WTC11 (cell line): Measurements from ENCODE around the gene PRKAR1B. TPM values are rescaled to one million over a fixed set of nuclear protein-coding genes. Genes with fewer than 3 reads are reported as not detected.

Experiments used
- ATAC-seq: fragments of 200-7000 bp; cut with Tn5 transposase; 2 replicates; pipeline ENCODE4 v1.10.0; 2021; ENCODE audit warnings: mild to moderate bottlenecking, moderate library complexity
- CTCF ChIA-PET: fragments of 300-600 bp; sonication (Branson Sonifier 250); formaldehyde crosslinking; loops from one replicate; lab custom pipeline; 2021; ENCODE audit warnings: antibody characterized with exemption; lab: Charles Lee
- POLR2A ChIA-PET: fragments of 350-600 bp; sonication (Branson Sonifier 250); formaldehyde crosslinking; loops from one replicate; lab custom pipeline; 2021; ENCODE audit warnings: antibody characterized with exemption; lab: Charles Lee
- DNase-seq: peaks from one replicate; pipeline ENCODE4 v3.0.0; 2021; ENCODE audit warnings: low spot score
- H3K27ac Mint-ChIP-seq: 2 replicates; pipeline ENCODE4 v1.8.0; 2021; ENCODE audit warnings: mixed read lengths
- H3K27me3 Mint-ChIP-seq: 2 replicates; pipeline ENCODE4 v1.8.0; 2021; ENCODE audit warnings: low read depth, mild to moderate bottlenecking, moderate library complexity, mixed read lengths
- H3K36me3 Mint-ChIP-seq: 2 replicates; pipeline ENCODE4 v1.8.0; 2021; ENCODE audit warnings: mixed read lengths
- H3K4me1 Mint-ChIP-seq: 2 replicates; pipeline ENCODE4 v1.8.0; 2022; ENCODE audit warnings: mixed read lengths
- H3K4me3 Mint-ChIP-seq: 2 replicates; pipeline ENCODE4 v1.8.0; 2021; ENCODE audit warnings: mild to moderate bottlenecking, moderate library complexity, mixed read lengths
- H3K9me3 Mint-ChIP-seq: 2 replicates; pipeline ENCODE4 v1.8.0; 2021; ENCODE audit warnings: mixed read lengths
- ATF1 ChIP-seq: sonication (generic); formaldehyde crosslinking; IDR thresholded peaks from 2 replicates; pipeline ENCODE4 v1.8.1; 2023; ENCODE audit warnings: mild to moderate bottlenecking, moderate library complexity, missing genetic modification reagents
- ESRRA ChIP-seq: sonication (generic); formaldehyde crosslinking; IDR thresholded peaks from 2 replicates; pipeline ENCODE4 v1.8.1; 2022; ENCODE audit warnings: mild to moderate bottlenecking, missing genetic modification reagents, borderline replicate concordance
- FOXJ3 ChIP-seq: sonication (generic); formaldehyde crosslinking; IDR thresholded peaks from 2 replicates; pipeline ENCODE4 v1.9.0; 2021; ENCODE audit warnings: missing genetic modification reagents, mild to moderate bottlenecking, borderline replicate concordance
- FOXK1 ChIP-seq: sonication (generic); formaldehyde crosslinking; IDR thresholded peaks from 2 replicates; pipeline ENCODE4 v1.8.0; 2022; ENCODE audit warnings: mild to moderate bottlenecking, moderate library complexity, missing genetic modification reagents
- KAT7 ChIP-seq: sonication (generic); formaldehyde crosslinking; IDR thresholded peaks from 2 replicates; pipeline ENCODE4 v1.8.1; 2023; ENCODE audit warnings: missing genetic modification reagents, mild to moderate bottlenecking, borderline replicate concordance
- NFATC4 ChIP-seq: fragments of 250-450 bp; sonication (Bioruptor Pico); IDR thresholded peaks from 2 replicates; pipeline ENCODE4 v1.9.0; 2021; ENCODE audit warnings: mild to moderate bottlenecking
- RELA ChIP-seq: sonication (generic); formaldehyde crosslinking; IDR thresholded peaks from 2 replicates; pipeline ENCODE4 v1.8.1; 2022; ENCODE audit warnings: missing genetic modification reagents, mild to moderate bottlenecking, borderline replicate concordance
- TEAD1 ChIP-seq: sonication (generic); formaldehyde crosslinking; IDR thresholded peaks from 2 replicates; pipeline ENCODE4 v1.8.0; 2022; ENCODE audit warnings: mild to moderate bottlenecking, missing genetic modification reagents
- ZBTB21 ChIP-seq: sonication (generic); formaldehyde crosslinking; IDR thresholded peaks from 2 replicates; pipeline ENCODE4 v1.8.1; 2023; ENCODE audit warnings: mild to moderate bottlenecking, missing genetic modification reagents, borderline replicate concordance
- ZNF263 ChIP-seq: sonication (generic); formaldehyde crosslinking; IDR thresholded peaks from 2 replicates; pipeline ENCODE4 v1.8.1; 2022; ENCODE audit warnings: low read depth, mild to moderate bottlenecking, moderate library complexity, missing genetic modification reagents
- ZNF416 ChIP-seq: fragments of 250-450 bp; sonication (Bioruptor Pico); IDR thresholded peaks from 2 replicates; pipeline ENCODE4 v1.9.0; 2021; ENCODE audit warnings: mild to moderate bottlenecking, inconsistent platforms
- total RNA-seq: library from RNA; stranded (reverse); gene quantifications from 3 replicates; pipeline ENCODE4 v1.2.3, GENCODE V29; 2021
- TF ChIP-seq, protein P1 (sequence below): sonication (generic); formaldehyde crosslinking; IDR thresholded peaks from 2 replicates; pipeline ENCODE4 v1.8.1; 2023; ENCODE audit warnings: mild to moderate bottlenecking, missing genetic modification reagents, borderline replicate concordance
- TF ChIP-seq, protein P2 (sequence below): sonication (generic); formaldehyde crosslinking; IDR thresholded peaks from 2 replicates; pipeline ENCODE4 v1.8.1; 2022; ENCODE audit warnings: low read depth, mild to moderate bottlenecking, moderate library complexity, missing genetic modification reagents, borderline replicate concordance
- TF ChIP-seq, protein P3 (sequence below): sonication (generic); formaldehyde crosslinking; IDR thresholded peaks from 2 replicates; pipeline ENCODE4 v1.8.1; 2022; ENCODE audit warnings: mild to moderate bottlenecking, missing genetic modification reagents, moderate library complexity, borderline replicate concordance
- TF ChIP-seq, protein P4 (sequence below): fragments of 250-450 bp; sonication (Bioruptor Pico); conservative IDR thresholded peaks from 2 replicates; pipeline ENCODE4 v1.9.0; 2021; ENCODE audit warnings: mild to moderate bottlenecking
- TF ChIP-seq, protein P5 (sequence below): sonication (generic); formaldehyde crosslinking; IDR thresholded peaks from 2 replicates; pipeline ENCODE4 v1.8.1; 2022; ENCODE audit warnings: mild to moderate bottlenecking, moderate library complexity, missing genetic modification reagents
- TF ChIP-seq, protein P6 (sequence below): fragments of 250-450 bp; sonication (Bioruptor Pico); IDR thresholded peaks from 2 replicates; pipeline ENCODE4 v1.9.0; 2021; ENCODE audit warnings: mild to moderate bottlenecking

The PRKAR1B gene
- total RNA-seq, 1 experiment from 2014 or later = 43.6 TPM

DNA sequence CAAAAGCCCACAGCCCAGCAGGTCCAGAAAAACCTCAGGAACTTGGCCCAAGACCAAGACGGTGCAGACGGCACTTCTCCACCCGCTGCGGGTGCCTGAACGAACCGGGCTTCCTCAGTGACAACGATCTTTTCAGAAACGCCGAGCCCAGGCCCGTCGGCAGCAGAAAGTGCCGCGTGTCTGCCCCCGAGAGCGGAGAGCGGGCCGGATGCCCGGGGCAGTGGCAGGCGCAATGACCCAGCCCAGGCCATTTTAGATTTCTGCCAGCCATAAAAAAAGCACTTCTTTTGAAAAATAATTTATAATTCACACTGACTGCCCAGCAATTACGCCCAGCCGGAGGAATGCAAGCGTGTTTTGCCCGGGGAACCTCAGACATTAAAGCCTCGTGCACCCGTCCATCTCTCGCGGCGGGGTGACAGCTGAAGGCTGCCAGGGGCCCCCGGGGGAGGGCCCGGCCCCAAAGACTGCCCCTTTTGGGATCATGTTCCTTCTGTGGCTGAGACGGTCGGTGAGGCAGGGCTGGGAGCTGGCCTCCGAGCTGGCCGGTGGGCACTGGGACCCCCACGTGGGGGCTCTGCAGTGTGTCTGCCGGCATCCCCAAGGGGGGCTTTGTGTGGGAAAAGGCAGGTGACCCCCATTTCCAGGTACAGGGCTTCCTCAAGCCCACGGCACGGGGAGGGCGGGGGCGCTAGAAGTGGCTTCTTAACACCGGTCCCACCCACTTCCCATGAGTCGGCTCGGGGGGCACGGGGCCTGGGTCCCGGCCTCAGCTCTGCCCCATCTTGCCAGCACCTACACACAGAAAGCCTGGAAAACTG lies 136.1 kb downstream of the PRKAR1B start (continued):
- TF ChIP-seq, protein P1, sequence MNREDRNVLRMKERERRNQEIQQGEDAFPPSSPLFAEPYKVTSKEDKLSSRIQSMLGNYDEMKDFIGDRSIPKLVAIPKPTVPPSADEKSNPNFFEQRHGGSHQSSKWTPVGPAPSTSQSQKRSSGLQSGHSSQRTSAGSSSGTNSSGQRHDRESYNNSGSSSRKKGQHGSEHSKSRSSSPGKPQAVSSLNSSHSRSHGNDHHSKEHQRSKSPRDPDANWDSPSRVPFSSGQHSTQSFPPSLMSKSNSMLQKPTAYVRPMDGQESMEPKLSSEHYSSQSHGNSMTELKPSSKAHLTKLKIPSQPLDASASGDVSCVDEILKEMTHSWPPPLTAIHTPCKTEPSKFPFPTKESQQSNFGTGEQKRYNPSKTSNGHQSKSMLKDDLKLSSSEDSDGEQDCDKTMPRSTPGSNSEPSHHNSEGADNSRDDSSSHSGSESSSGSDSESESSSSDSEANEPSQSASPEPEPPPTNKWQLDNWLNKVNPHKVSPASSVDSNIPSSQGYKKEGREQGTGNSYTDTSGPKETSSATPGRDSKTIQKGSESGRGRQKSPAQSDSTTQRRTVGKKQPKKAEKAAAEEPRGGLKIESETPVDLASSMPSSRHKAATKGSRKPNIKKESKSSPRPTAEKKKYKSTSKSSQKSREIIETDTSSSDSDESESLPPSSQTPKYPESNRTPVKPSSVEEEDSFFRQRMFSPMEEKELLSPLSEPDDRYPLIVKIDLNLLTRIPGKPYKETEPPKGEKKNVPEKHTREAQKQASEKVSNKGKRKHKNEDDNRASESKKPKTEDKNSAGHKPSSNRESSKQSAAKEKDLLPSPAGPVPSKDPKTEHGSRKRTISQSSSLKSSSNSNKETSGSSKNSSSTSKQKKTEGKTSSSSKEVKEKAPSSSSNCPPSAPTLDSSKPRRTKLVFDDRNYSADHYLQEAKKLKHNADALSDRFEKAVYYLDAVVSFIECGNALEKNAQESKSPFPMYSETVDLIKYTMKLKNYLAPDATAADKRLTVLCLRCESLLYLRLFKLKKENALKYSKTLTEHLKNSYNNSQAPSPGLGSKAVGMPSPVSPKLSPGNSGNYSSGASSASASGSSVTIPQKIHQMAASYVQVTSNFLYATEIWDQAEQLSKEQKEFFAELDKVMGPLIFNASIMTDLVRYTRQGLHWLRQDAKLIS (CRISPR knock-in tag) = no peak
- TF ChIP-seq NFATC4 (CRISPR knock-in tag) (no peak), TEAD1 (CRISPR knock-in tag) (no peak), RELA (no peak)
- TF ChIP-seq, protein P2, sequence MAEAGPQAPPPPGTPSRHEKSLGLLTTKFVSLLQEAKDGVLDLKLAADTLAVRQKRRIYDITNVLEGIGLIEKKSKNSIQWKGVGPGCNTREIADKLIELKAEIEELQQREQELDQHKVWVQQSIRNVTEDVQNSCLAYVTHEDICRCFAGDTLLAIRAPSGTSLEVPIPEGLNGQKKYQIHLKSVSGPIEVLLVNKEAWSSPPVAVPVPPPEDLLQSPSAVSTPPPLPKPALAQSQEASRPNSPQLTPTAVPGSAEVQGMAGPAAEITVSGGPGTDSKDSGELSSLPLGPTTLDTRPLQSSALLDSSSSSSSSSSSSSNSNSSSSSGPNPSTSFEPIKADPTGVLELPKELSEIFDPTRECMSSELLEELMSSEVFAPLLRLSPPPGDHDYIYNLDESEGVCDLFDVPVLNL (CRISPR knock-in tag) = no peak
- TF ChIP-seq, protein P3, sequence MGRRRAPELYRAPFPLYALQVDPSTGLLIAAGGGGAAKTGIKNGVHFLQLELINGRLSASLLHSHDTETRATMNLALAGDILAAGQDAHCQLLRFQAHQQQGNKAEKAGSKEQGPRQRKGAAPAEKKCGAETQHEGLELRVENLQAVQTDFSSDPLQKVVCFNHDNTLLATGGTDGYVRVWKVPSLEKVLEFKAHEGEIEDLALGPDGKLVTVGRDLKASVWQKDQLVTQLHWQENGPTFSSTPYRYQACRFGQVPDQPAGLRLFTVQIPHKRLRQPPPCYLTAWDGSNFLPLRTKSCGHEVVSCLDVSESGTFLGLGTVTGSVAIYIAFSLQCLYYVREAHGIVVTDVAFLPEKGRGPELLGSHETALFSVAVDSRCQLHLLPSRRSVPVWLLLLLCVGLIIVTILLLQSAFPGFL (CRISPR knock-in tag) = no peak

DNA sequence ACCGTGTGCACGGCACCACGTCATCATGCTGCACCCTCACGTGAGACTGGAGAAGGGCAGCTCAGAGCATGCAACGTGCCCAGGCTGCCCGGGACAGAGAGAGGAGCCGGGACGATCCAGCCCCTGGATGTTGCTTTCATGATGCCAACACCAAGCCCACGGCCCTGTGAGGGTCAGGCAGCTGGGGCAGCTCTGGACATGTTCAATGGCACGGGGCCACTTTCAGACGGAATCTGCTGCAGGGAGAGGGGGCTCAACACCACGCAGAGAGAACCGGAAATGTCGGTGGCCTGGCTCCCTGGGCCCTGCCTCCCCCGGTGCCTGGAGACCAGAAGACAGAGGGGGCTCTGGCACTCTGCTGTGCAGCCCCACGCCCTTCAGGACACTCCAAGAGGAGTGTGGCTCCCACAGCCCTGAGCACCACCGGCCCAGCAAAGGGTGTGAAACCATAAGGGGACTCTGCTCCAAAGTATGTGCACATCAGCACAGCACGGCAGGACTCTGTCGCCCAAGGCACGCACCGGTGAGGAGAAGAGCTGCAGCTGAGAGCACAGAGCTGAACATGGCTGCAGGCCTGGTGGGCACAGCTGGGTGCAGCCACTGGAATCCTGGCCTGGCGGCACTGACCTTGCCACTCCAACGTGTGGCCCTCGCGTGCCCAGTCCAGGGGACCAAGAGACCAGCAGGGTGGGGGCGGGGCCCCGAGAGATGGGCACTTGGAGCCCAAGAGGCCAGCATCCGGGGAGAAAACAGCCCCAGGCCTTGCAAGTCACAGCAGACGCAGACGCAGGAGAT lies 137.1 kb downstream of the PRKAR1B start:
- ATAC-seq = no peak
- no peak for DNase-seq
- peaks cover 20% of the 10 kb centered on the region for H3K9me3 Mint-ChIP-seq
- H3K27ac Mint-ChIP-seq = no peak overlapping the region; the same call in 1 of the 2 replicates
- no peaks in the 10 kb centered on the region for H3K27me3 Mint-ChIP-seq
- no peak for TF ChIP-seq ZNF263 (CRISPR knock-in tag)
- TF ChIP-seq, protein P4, sequence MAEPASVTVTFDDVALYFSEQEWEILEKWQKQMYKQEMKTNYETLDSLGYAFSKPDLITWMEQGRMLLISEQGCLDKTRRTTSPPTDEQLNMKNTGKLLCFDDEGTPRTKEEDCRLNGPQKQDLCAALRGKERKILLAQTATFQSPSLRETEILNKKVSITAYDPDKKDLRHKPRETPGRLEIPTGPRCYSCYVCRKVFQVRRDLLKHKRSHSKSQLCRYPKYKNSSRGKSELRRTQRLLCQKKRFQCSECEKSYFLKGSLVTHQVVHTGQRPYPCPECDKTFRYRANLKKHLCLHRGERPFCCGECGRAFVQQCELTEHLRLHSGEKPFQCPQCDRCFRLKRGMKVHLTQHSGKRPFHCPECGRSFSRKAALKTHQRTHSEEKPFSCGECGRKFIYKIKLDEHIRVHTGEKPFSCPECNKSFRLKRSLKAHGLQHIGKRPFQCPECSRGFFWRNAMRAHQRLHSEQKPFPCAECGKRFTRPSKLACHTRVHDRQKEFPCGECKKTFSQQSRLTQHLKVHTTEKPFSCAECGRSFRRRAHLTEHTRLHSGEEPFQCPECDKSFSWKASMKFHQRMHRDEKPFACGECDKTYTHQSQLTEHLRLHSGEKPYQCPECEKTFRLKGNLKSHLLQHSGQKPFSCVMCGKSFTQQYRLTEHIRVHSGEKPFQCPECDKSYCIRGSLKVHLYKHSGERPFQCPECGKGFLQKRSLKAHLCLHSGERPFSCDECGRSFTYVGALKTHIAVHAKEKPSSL (CRISPR knock-in tag) = no peak
- TF ChIP-seq KAT7 (CRISPR knock-in tag) = no peak
- TF ChIP-seq FOXJ3 (CRISPR knock-in tag) = no peak
- TF ChIP-seq ZBTB21 = no peak
- H3K36me3 Mint-ChIP-seq = peaks cover 44% of the 10 kb centered on the region
- H3K4me3 Mint-ChIP-seq = no peak overlapping the region
- ChIA-PET POLR2A (no interaction called here), CTCF (no interaction called here)
- no peaks in the 10 kb centered on the region for H3K4me1 Mint-ChIP-seq

DNA sequence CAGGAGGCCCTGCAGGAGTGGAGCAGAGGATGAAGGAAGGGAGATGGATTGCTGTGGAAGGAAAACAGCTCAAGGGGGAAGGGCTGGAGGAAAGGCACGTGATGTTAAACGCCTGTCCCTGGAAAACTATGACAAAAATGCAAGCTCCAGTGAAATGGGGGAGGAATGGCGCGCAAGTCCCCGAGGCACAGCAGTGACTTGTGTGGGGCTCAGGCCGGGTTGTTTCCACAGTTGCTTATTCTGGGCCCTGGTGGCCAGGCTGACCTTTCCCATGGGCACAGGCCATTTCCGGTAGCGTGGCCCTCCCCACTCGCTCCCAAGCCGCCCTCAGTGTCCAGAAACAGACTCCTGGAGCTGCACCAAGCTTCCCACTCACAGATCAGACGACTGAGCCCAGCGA lies 139.3 kb downstream of the PRKAR1B start:
- H3K9me3 Mint-ChIP-seq = peaks cover 27% of the 10 kb centered on the region
- CTCF ChIA-PET = no interaction called here
- H3K27ac Mint-ChIP-seq = no peak overlapping the region
- H3K4me1 Mint-ChIP-seq = no peaks in the 10 kb centered on the region
- no peak for ATAC-seq
- no peak for DNase-seq
- H3K27me3 Mint-ChIP-seq = no peaks in the 10 kb centered on the region
- H3K36me3 Mint-ChIP-seq = peaks cover 63% of the 10 kb centered on the region
- no peak overlapping the region; the same call in 1 of the 2 replicates for H3K4me3 Mint-ChIP-seq
- POLR2A ChIA-PET = no interaction called here
- no peak for TF ChIP-seq ZNF416
- TF ChIP-seq ESRRA (CRISPR knock-in tag) = no peak
- TF ChIP-seq, protein P5, sequence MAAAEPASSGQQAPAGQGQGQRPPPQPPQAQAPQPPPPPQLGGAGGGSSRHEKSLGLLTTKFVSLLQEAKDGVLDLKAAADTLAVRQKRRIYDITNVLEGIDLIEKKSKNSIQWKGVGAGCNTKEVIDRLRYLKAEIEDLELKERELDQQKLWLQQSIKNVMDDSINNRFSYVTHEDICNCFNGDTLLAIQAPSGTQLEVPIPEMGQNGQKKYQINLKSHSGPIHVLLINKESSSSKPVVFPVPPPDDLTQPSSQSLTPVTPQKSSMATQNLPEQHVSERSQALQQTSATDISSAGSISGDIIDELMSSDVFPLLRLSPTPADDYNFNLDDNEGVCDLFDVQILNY = no peak
- no peak for TF ChIP-seq ATF1
- TF ChIP-seq, protein P6, sequence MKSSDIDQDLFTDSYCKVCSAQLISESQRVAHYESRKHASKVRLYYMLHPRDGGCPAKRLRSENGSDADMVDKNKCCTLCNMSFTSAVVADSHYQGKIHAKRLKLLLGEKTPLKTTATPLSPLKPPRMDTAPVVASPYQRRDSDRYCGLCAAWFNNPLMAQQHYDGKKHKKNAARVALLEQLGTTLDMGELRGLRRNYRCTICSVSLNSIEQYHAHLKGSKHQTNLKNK (CRISPR knock-in tag) = no peak
- TF ChIP-seq TEAD1 (CRISPR knock-in tag) = no peak
- no peak for TF ChIP-seq FOXK1 (CRISPR knock-in tag)
- TF ChIP-seq, all 79 proteins: peak for 0
